K562 (cell line): Measurements from ENCODE around the gene EPSTI1. TPM values are rescaled to one million over a fixed set of nuclear protein-coding genes. Genes with fewer than 3 reads are reported as not detected.

Source experiments
- ATAC-seq: fragments of 200-7000 bp; cut with Tn5 transposase; 3 replicates; pipeline ENCODE4 v1.9.1; 2020; ENCODE audit warnings: moderate library complexity
- BruUV-seq: library from RNA; stranded (reverse); fragments of 400-500 nt; replicated peaks from 2 replicates; lab custom pipeline; 2021; lab: Mats Ljungman, UMichigan
- CTCF ChIA-PET: fragments of 300-600 bp; formaldehyde crosslinking; extraction: SDS; loops from one replicate; lab custom pipeline; 2021; ENCODE audit warnings: low intra/inter-chr PET ratio; lab: Yijun Ruan, JAX
- POLR2A ChIA-PET: fragments of 300-600, 350-650 bp; sonication (Branson Sonifier 250); formaldehyde crosslinking; extraction: SDS; loops from one replicate; lab custom pipeline; 2021; ENCODE audit warnings: antibody characterized with exemption, inconsistent platforms; lab: Yijun Ruan, JAX
- DNase-seq, 4 experiments: peaks; one replicate each; pipeline versions ENCODE4 v3.0.0 to v3.0.0-alpha.2; 2011 to 2018; ENCODE audit warnings: low spot score in 3 of 4, mixed read lengths in 3 of 4; ENCODE audit errors: extremely low read depth in 1 of 4
- FAIRE-seq: peaks from 2 replicates; lab custom pipeline; 2011; peaks lifted over from hg19 to GRCh38; lab: Jason Lieb, UNC
- H2AFZ ChIP-seq: 2 replicates; pipeline ENCODE4 v1.6.0; 2011; ENCODE audit warnings: low read depth, low read length, control low read depth, inconsistent platforms
- H3K27ac ChIP-seq: fragments of 200-600 bp; 3 replicates; pipeline ENCODE4 v1.8.0; 2011; ENCODE audit warnings: low read depth, mild to moderate bottlenecking, control low read depth, inconsistent platforms, low read length, moderate library complexity, mixed read lengths; ENCODE audit errors: extremely low read depth
- H3K27me3 ChIP-seq, 2 experiments: fragments of 300-600 bp in 1 of 2; 2 replicates in 1 of 2; 3 replicates in 1 of 2; pipeline versions ENCODE4 v1.6.0 to v1.8.0; 2011; ENCODE audit warnings: inconsistent platforms in 2 of 2, low read length in 2 of 2, mild to moderate bottlenecking in 1 of 2, mixed read lengths in 1 of 2, moderate library complexity in 1 of 2; ENCODE audit not compliant: control insufficient read depth in 2 of 2, insufficient read depth in 2 of 2
- H3K36me3 ChIP-seq: fragments of 300-600 bp; 3 replicates; pipeline ENCODE4 v1.8.0; 2011; ENCODE audit warnings: mild to moderate bottlenecking, low read length, inconsistent platforms; ENCODE audit not compliant: control insufficient read depth, insufficient read depth
- H3K4me1 ChIP-seq, 2 experiments: fragments of 200-600 bp in 1 of 2; replicated peaks in 1 of 2; 2 replicates in 1 of 2; 3 replicates in 1 of 2; pipeline versions ENCODE4 v1.5.1 to v1.8.0; 2011; ENCODE audit warnings: inconsistent platforms in 2 of 2, low read length in 2 of 2, mild to moderate bottlenecking in 1 of 2, mixed read lengths in 1 of 2, moderate library complexity in 1 of 2; ENCODE audit not compliant: control insufficient read depth in 2 of 2, insufficient read depth in 2 of 2
- H3K4me2 ChIP-seq: 2 replicates; pipeline ENCODE4 v1.6.1; 2011; ENCODE audit warnings: low read length, control low read depth, inconsistent platforms, mixed read lengths; ENCODE audit not compliant: insufficient read depth
- H3K4me3 ChIP-seq: fragments of 200-600 bp; sonication (generic), shearing (Covaris generic); 2 replicates; pipeline ENCODE4 v1.5.1; 2016; ENCODE audit warnings: control low read depth, inconsistent platforms
- H3K79me2 ChIP-seq: fragments of 200-600 bp; 3 replicates; pipeline ENCODE4 v1.8.0; 2011; ENCODE audit warnings: low read length, inconsistent platforms; ENCODE audit not compliant: control insufficient read depth, insufficient read depth
- H3K9ac ChIP-seq, 2 experiments: 2 replicates each; pipeline versions ENCODE4 v1.6.0 to v1.6.1; 2011; ENCODE audit warnings: low read depth in 2 of 2, low read length in 2 of 2, control low read depth in 1 of 2, inconsistent platforms in 1 of 2, mild to moderate bottlenecking in 1 of 2, mixed read lengths in 1 of 2; ENCODE audit not compliant: insufficient read depth in 1 of 2
- H3K9me1 ChIP-seq: one replicate; pipeline ENCODE4 v1.6.0; 2011; ENCODE audit warnings: inconsistent platforms, mild to moderate bottlenecking, low read length, moderate library complexity; ENCODE audit not compliant: control insufficient read depth, insufficient read depth
- H3K9me3 ChIP-seq: replicated peaks from 2 replicates; pipeline ENCODE4 v1.5.1; 2011; ENCODE audit warnings: low read depth, low read length, inconsistent platforms; ENCODE audit not compliant: control insufficient read depth, insufficient read depth
- H4K20me1 ChIP-seq: replicated peaks from 2 replicates; pipeline ENCODE4 v1.6.1; 2011; ENCODE audit warnings: low read length, inconsistent platforms, mixed read lengths; ENCODE audit not compliant: control insufficient read depth, insufficient read depth
- ATF7 ChIP-seq: fragments of 450-650 bp; IDR thresholded peaks from 2 replicates; pipeline ENCODE4 v1.7.1; 2014; ENCODE audit warnings: mild to moderate bottlenecking, moderate library complexity
- CREBBP ChIP-seq: IDR thresholded peaks from one replicate; pipeline ENCODE4 v1.6.1; 2012; ENCODE audit warnings: low read depth, mild to moderate bottlenecking, control low read depth, inconsistent platforms, low read length
- HIVEP1 ChIP-seq: fragments of 250-450 bp; sonication (Bioruptor Pico); IDR thresholded peaks from 2 replicates; pipeline ENCODE4 v1.4.0; 2020; ENCODE audit warnings: mild to moderate bottlenecking
- JUND ChIP-seq, 2 experiments: IDR thresholded peaks; 2 replicates in 1 of 2; 3 replicates in 1 of 2; pipeline ENCODE4 v1.6.1; 2011; ENCODE audit warnings: borderline replicate concordance in 2 of 2, low read depth in 2 of 2, low read length in 2 of 2, improper control_type of control experiment in 1 of 2, missing biosample characterization in 1 of 2, missing genetic modification characterization in 1 of 2, missing genetic modification reagents in 1 of 2
- NFIC ChIP-seq: fragments of 450-650 bp; IDR thresholded peaks from 2 replicates; pipeline ENCODE4 v1.6.1; 2017; ENCODE audit warnings: mild to moderate bottlenecking, inconsistent platforms
- PHB2 ChIP-seq: fragments of 450-650 bp; IDR thresholded peaks from 2 replicates; pipeline ENCODE4 v1.6.1; 2017; ENCODE audit warnings: low read depth
- XRCC5 ChIP-seq: fragments of 200-400 bp; formaldehyde crosslinking; IDR thresholded peaks from 2 replicates; pipeline ENCODE4 v1.6.1; 2017; ENCODE audit warnings: low read depth, mild to moderate bottlenecking, low read length
- ZNF184 ChIP-seq: sonication (generic); formaldehyde crosslinking; IDR thresholded peaks from 2 replicates; pipeline ENCODE4 v1.5.0; 2020; ENCODE audit warnings: missing genetic modification reagents
- ZNF507 ChIP-seq: conservative IDR thresholded peaks from 2 replicates; pipeline ENCODE4 v1.6.1; 2017; ENCODE audit warnings: missing genetic modification characterization, missing compliant biosample characterization
- whole genome bisulfite sequencing: fragments of 100-300 bp; shearing (Covaris generic); methylation state at CpG from one replicate; pipeline ENCODE4 v1.1.6; 2016; ENCODE audit warnings: low coverage, mixed read lengths; ENCODE audit not compliant: insufficient coverage; ENCODE audit errors: missing lambda C conversion rate; 5-methylcytosine and 5-hydroxymethylcytosine counted together
- in situ Hi-C: fragments of 300-500 bp; cut with MboI; formaldehyde crosslinking; loops from 4 replicates; pipeline ENCODE4 v1.15.0; 2018; ENCODE audit warnings: inconsistent platforms, mixed read lengths
- intact Hi-C: fragments of 100-400 bp; cut with micrococcal nuclease; formaldehyde crosslinking; loops from 2 replicates; pipeline ENCODE4 v1.14.2; 2022
- polyA plus RNA-seq, 8 experiments: library from polyadenylated mRNA; depleted of rRNA in 4 of 8; stranded (reverse) in 5 of 8; unstranded in 3 of 8; fragments of >200 nt; fragmentation: Nextera tagmentation in 2 of 8; fragmentation: Illumina TruSeq in 1 of 8; extraction: Ambion mirVana in 2 of 8; extraction: Trizol in 1 of 8; gene quantifications; 2 replicates each; pipeline versions ENCODE4 v1.2.1 to v1.2.3, GENCODE V29; 2011 to 2014; ENCODE audit warnings: inconsistent platforms in 1 of 8, missing spikeins in 1 of 8
- total RNA-seq, 7 experiments: library from RNA; depleted of rRNA in 6 of 7; stranded (reverse); fragments of >200 nt in 6 of 7; fragmentation: Illumina TruSeq in 2 of 7; extraction: Trizol in 2 of 7; gene quantifications; 2 replicates each; pipeline versions ENCODE4 v1.2.1 to v1.2.3, GENCODE V29; 2011 to 2021; ENCODE audit warnings: low replicate concordance in 1 of 7

The EPSTI1 gene
- total and polyA plus RNA-seq, 9 of the 15 experiments (the other 6 are each of a cell fraction or from before 2014, with no cell fraction given), result 0.18 to 1.0 TPM; not detected in 7

GRCh38 chr13:42852136-42852535, 139.9 kb downstream of the EPSTI1 start:
- H4K20me1 ChIP-seq, result no peaks in the 10 kb centered on the region
- H3K9me3 ChIP-seq, result no peaks in the 10 kb centered on the region
- ATAC-seq, result no peak
- H3K4me1 ChIP-seq, result no peaks in the 10 kb centered on the region
- no peaks in the 10 kb centered on the region for H3K36me3 ChIP-seq
- CTCF ChIA-PET, result no interaction called here
- BruUV-seq, result no TSS peak
- in situ Hi-C loops, result no loop called here
- H3K9ac ChIP-seq, result no peak overlapping the region
- H3K4me3 ChIP-seq, result no peak overlapping the region
- no peak overlapping the region for H3K27ac ChIP-seq
- POLR2A ChIA-PET, result no interaction called here
- TF ChIP-seq XRCC5 (no peak), ZNF184 (CRISPR knock-in tag) (no peak), CREBBP (no peak)
- no peaks in the 10 kb centered on the region for H3K9me1 ChIP-seq
- no peak overlapping the region for H3K4me2 ChIP-seq
- intact Hi-C loops, result no loop called here
- no peaks in the 10 kb centered on the region for H3K27me3 ChIP-seq
- no peak overlapping the region for H2AFZ ChIP-seq
- no peak for FAIRE-seq
- 2% methylated on average over 3 of the region's 3 CpGs for WGBS
- no peaks in the 10 kb centered on the region for H3K79me2 ChIP-seq
- no peak for DNase-seq

- no peak overlapping the region for H3K9ac ChIP-seq
- no peaks in the 10 kb centered on the region for H3K79me2 ChIP-seq
- ChIA-PET CTCF (no interaction called here), POLR2A (no interaction called here)
- intact Hi-C loops (no loop called here), in situ Hi-C loops (no loop called here)
- 0% methylated on average over 1 of the region's 2 CpGs for WGBS
- no peaks in the 10 kb centered on the region for H3K9me1 ChIP-seq
- no peak overlapping the region for H3K4me3 ChIP-seq
- no peaks in the 10 kb centered on the region for H3K9me3 ChIP-seq
- H3K4me2 ChIP-seq, result no peak overlapping the region
- H3K27ac ChIP-seq, result no peak overlapping the region
- no peaks in the 10 kb centered on the region for H4K20me1 ChIP-seq
- FAIRE-seq (no peak), DNase-seq (no peak), ATAC-seq (no peak)
- H2AFZ ChIP-seq, result no peak overlapping the region
- no TSS peak for BruUV-seq
- H3K36me3 ChIP-seq, result no peaks in the 10 kb centered on the region
- no peaks in the 10 kb centered on the region for H3K4me1 ChIP-seq
- no peak for TF ChIP-seq ZNF507 (tag)
- no peak for TF ChIP-seq PHB2
- no peak for TF ChIP-seq JUND (IDR thresholded peaks at IDR 0.05; ENCODE audit: borderline replicate concordance, low read depth, low read length)
- no peak for TF ChIP-seq JUND (tag; IDR thresholded peaks at IDR 0.05; ENCODE audit: borderline replicate concordance, low read depth, low read length)
- TF ChIP-seq HIVEP1 (CRISPR knock-in tag), result no peak
- no peak for TF ChIP-seq NFIC
- TF ChIP-seq ATF7, result no peak
- H3K27me3 ChIP-seq, result no peaks in the 10 kb centered on the region
These were observed 142.8 kb downstream of the EPSTI1 start for GRCh38 chr13:42849200-42849599.
